ENCODE results near the gene FBXW7. TPM values are rescaled to one million over a fixed set of nuclear protein-coding genes. Genes with fewer than 3 reads are reported as not detected.

FBXW7 gene
- total and polyA plus RNA-seq, 4 experiments from 2014 or later = 36.2 to 148 (median 92.9) TPM

- H3K4me1 Mint-ChIP-seq = peaks cover 25 to 46% (median 33%) of the 10 kb centered on the region in 4 donors
- Histone ChIP-seq H3K27me3 (ENCODE audit: insufficient read depth, low read length) (no peaks in the 10 kb centered on the region), H3K36me3 (ENCODE audit: insufficient read depth, low read length) (no peaks in the 10 kb centered on the region), H3K27ac (ENCODE audit: low read depth, low read length) (no peak overlapping the region), H3K4me1 (ENCODE audit: insufficient read depth, low read length) (no peaks in the 10 kb centered on the region), H3K4me3 (ENCODE audit: low read length in 2 of 2) (no peak overlapping the region), H3K9me3 (ENCODE audit: control insufficient read depth in 1 of 2, low read length in 2 of 2) (no peaks in the 10 kb centered on the region)
- peaks cover 10 to 26% of the 10 kb centered on the region in 2 donors for H3K36me3 Mint-ChIP-seq
- intact Hi-C loops (cut with micrococcal nuclease) = no loop called here
- H3K27ac Mint-ChIP-seq = no peak overlapping the region
- ChIA-PET POLR2A (ENCODE audit: partially characterized antibody) (no interaction called here), CTCF (ENCODE audit: partially characterized antibody) (no interaction called here)
- no peak for DNase-seq
- H3K9me3 Mint-ChIP-seq = peaks cover 0 to 4% (median 0%) of the 10 kb centered on the region in 8 donors
- H3K27me3 Mint-ChIP-seq = no peaks in the 10 kb centered on the region
- H3K4me3 Mint-ChIP-seq = no peak overlapping the region
These were observed 101.9 kb downstream of the FBXW7 start for GRCh38 chr4:152434011-152434410.

GRCh38 chr4:152431784-152432183 lies 104.1 kb downstream of the FBXW7 start:
- Mint-ChIP-seq H3K27me3 (no peaks in the 10 kb centered on the region), H3K27ac (no peak overlapping the region), H3K4me3 (no peak overlapping the region), H3K4me1 (peaks cover 24 to 36% (median 30%) of the 10 kb centered on the region in 4 donors), H3K9me3 (no peaks in the 10 kb centered on the region), H3K36me3 (peaks cover 13 to 18% of the 10 kb centered on the region in 2 donors)
- Histone ChIP-seq H3K36me3 (ENCODE audit: insufficient read depth, low read length) (no peaks in the 10 kb centered on the region), H3K9me3 (ENCODE audit: control insufficient read depth in 1 of 2, low read length in 2 of 2) (no peaks in the 10 kb centered on the region), H3K4me1 (ENCODE audit: insufficient read depth, low read length) (no peaks in the 10 kb centered on the region), H3K27ac (ENCODE audit: low read depth, low read length) (no peak overlapping the region), H3K4me3 (ENCODE audit: low read length in 2 of 2) (no peak overlapping the region), H3K27me3 (ENCODE audit: insufficient read depth, low read length) (no peaks in the 10 kb centered on the region)
- intact Hi-C loops (cut with micrococcal nuclease) = no loop called here
- POLR2A ChIA-PET (ENCODE audit: partially characterized antibody) = interaction anchor here (0.6 kb wide), 1 partner anchor 247 kb away, joined by 3 read pairs; no protein-coding TSS in a partner anchor
- DNase-seq = no peak
- CTCF ChIA-PET (ENCODE audit: partially characterized antibody) = no interaction called here

GRCh38 chr4:152431291-152431690 lies 104.6 kb downstream of the FBXW7 start:
- Mint-ChIP-seq H3K27me3 (no peaks in the 10 kb centered on the region), H3K27ac (peak overlapping the region in 3 of 7 donors; percentile 11 to 30 (median 13))

GRCh38 chr4:152430507-152430906 lies 105.4 kb downstream of the FBXW7 start:
- ChIA-PET CTCF (ENCODE audit: partially characterized antibody) (no interaction called here), POLR2A (ENCODE audit: partially characterized antibody) (no interaction called here)
- no peaks in the 10 kb centered on the region for H3K9me3 Mint-ChIP-seq
- no peak overlapping the region for H3K4me3 Mint-ChIP-seq
- Histone ChIP-seq H3K4me3 (ENCODE audit: low read length in 2 of 2) (no peak overlapping the region), H3K36me3 (ENCODE audit: insufficient read depth, low read length) (no peaks in the 10 kb centered on the region), H3K9me3 (ENCODE audit: control insufficient read depth in 1 of 2, low read length in 2 of 2) (no peaks in the 10 kb centered on the region), H3K27ac (ENCODE audit: low read depth, low read length) (no peak overlapping the region), H3K4me1 (ENCODE audit: insufficient read depth, low read length) (no peaks in the 10 kb centered on the region), H3K27me3 (ENCODE audit: insufficient read depth, low read length) (no peaks in the 10 kb centered on the region)
- H3K27me3 Mint-ChIP-seq = no peaks in the 10 kb centered on the region
- peaks cover 15 to 23% of the 10 kb centered on the region in 2 donors for H3K36me3 Mint-ChIP-seq
- no peak for DNase-seq
- intact Hi-C loops (cut with micrococcal nuclease) = no loop called here
- peaks cover 21 to 38% (median 31%) of the 10 kb centered on the region in 4 donors for H3K4me1 Mint-ChIP-seq
- peak overlapping the region in 1 of 7 donors; percentile 63 for H3K27ac Mint-ChIP-seq

More at GRCh38 chr4:152431291-152431690, 104.6 kb downstream of the FBXW7 start:
- Histone ChIP-seq H3K36me3 (ENCODE audit: insufficient read depth, low read length) (no peaks in the 10 kb centered on the region), H3K4me1 (ENCODE audit: insufficient read depth, low read length) (no peaks in the 10 kb centered on the region), H3K27me3 (ENCODE audit: insufficient read depth, low read length) (no peaks in the 10 kb centered on the region), H3K9me3 (ENCODE audit: control insufficient read depth in 1 of 2, low read length in 2 of 2) (no peaks in the 10 kb centered on the region), H3K27ac (ENCODE audit: low read depth, low read length) (no peak overlapping the region), H3K4me3 (ENCODE audit: low read length in 2 of 2) (no peak overlapping the region)
- Mint-ChIP-seq H3K4me3 (no peak overlapping the region), H3K9me3 (no peaks in the 10 kb centered on the region), H3K4me1 (peaks cover 24 to 38% (median 30%) of the 10 kb centered on the region in 4 donors), H3K36me3 (peaks cover 13 to 19% of the 10 kb centered on the region in 2 donors)
- DNase-seq = no peak
- intact Hi-C loops (cut with micrococcal nuclease) = no loop called here
- POLR2A ChIA-PET (ENCODE audit: partially characterized antibody) = interaction anchor here (0.6 kb wide), 1 partner anchor 248 kb away, joined by 3 read pairs; no protein-coding TSS in a partner anchor
- CTCF ChIA-PET (ENCODE audit: partially characterized antibody) = no interaction called here

- Histone ChIP-seq H3K36me3 (ENCODE audit: insufficient read depth, low read length) (no peaks in the 10 kb centered on the region), H3K27me3 (ENCODE audit: insufficient read depth, low read length) (no peaks in the 10 kb centered on the region), H3K27ac (ENCODE audit: low read depth, low read length) (no peak overlapping the region), H3K4me3 (ENCODE audit: low read length in 2 of 2) (no peak overlapping the region), H3K9me3 (ENCODE audit: control insufficient read depth in 1 of 2, low read length in 2 of 2) (no peaks in the 10 kb centered on the region), H3K4me1 (ENCODE audit: insufficient read depth, low read length) (no peaks in the 10 kb centered on the region)
- intact Hi-C loops (cut with micrococcal nuclease) = no loop called here
- Mint-ChIP-seq H3K4me3 (no peak overlapping the region), H3K27ac (no peak overlapping the region), H3K4me1 (peaks cover 28 to 41% (median 34%) of the 10 kb centered on the region in 4 donors), H3K9me3 (no peaks in the 10 kb centered on the region), H3K27me3 (no peaks in the 10 kb centered on the region), H3K36me3 (peaks cover 14 to 19% of the 10 kb centered on the region in 2 donors)
- CTCF ChIA-PET (ENCODE audit: partially characterized antibody) = interaction anchor here (1.1 kb wide), 1 partner anchor 9 kb away, joined by 3 read pairs; no protein-coding TSS in a partner anchor
- POLR2A ChIA-PET (ENCODE audit: partially characterized antibody) = interaction anchor here (1.2 kb wide), 1 partner anchor 11 kb away, joined by 3 read pairs; no protein-coding TSS in a partner anchor
- DNase-seq = no peak
These were observed 107.9 kb downstream of the FBXW7 start for GRCh38 chr4:152427981-152428380.

- H3K27ac Mint-ChIP-seq = peak overlapping the region in 1 of 7 donors; percentile 5
These were observed 110.9 kb downstream of the FBXW7 start for GRCh38 chr4:152424977-152425376.

GRCh38 chr4:152424396-152424795 lies 111.5 kb downstream of the FBXW7 start:
- H3K9me3 Mint-ChIP-seq = no peaks in the 10 kb centered on the region
- DNase-seq = no peak
- no peaks in the 10 kb centered on the region for H3K9me3 ChIP-seq (ENCODE audit: control insufficient read depth in 1 of 2, low read length in 2 of 2)
- peaks cover 20% of the 10 kb centered on the region for H3K4me1 ChIP-seq (ENCODE audit: insufficient read depth, low read length)
- intact Hi-C loops (cut with micrococcal nuclease) = no loop called here
- no peaks in the 10 kb centered on the region for H3K27me3 ChIP-seq (ENCODE audit: insufficient read depth, low read length)
- CTCF ChIA-PET (ENCODE audit: partially characterized antibody) = interaction anchor here (0.9 to 2.9 kb wide), 2 partner anchors 17 to 30 kb away, joined by 3 to 7 read pairs; no protein-coding TSS in a partner anchor
- H3K36me3 Mint-ChIP-seq = peaks cover 11 to 16% of the 10 kb centered on the region in 2 donors
- H3K4me1 Mint-ChIP-seq = peaks cover 31 to 54% (median 48%) of the 10 kb centered on the region in 4 donors
- POLR2A ChIA-PET (ENCODE audit: partially characterized antibody) = no interaction called here
- no peaks in the 10 kb centered on the region for H3K36me3 ChIP-seq (ENCODE audit: insufficient read depth, low read length)
- H3K27me3 Mint-ChIP-seq = no peaks in the 10 kb centered on the region
- H3K4me3 Mint-ChIP-seq = no peak overlapping the region
- no peak overlapping the region for H3K4me3 ChIP-seq (ENCODE audit: low read length in 2 of 2)
- no peak overlapping the region for H3K27ac Mint-ChIP-seq
- no peak overlapping the region for H3K27ac ChIP-seq (ENCODE audit: low read depth, low read length)

More at GRCh38 chr4:152424977-152425376, 110.9 kb downstream of the FBXW7 start:
- ChIA-PET POLR2A (ENCODE audit: partially characterized antibody) (no interaction called here), CTCF (ENCODE audit: partially characterized antibody) (interaction anchor here (0.9 to 2.9 kb wide), 3 partner anchors 16 to 30 kb away, joined by 3 to 13 read pairs (median 7); no protein-coding TSS in a partner anchor)
- Mint-ChIP-seq H3K9me3 (no peaks in the 10 kb centered on the region), H3K4me3 (no peak overlapping the region), H3K27me3 (no peaks in the 10 kb centered on the region), H3K4me1 (peaks cover 30 to 53% (median 43%) of the 10 kb centered on the region in 4 donors), H3K36me3 (peaks cover 11 to 19% of the 10 kb centered on the region in 2 donors)
- no peaks in the 10 kb centered on the region for H3K36me3 ChIP-seq (ENCODE audit: insufficient read depth, low read length)
- peaks cover 14% of the 10 kb centered on the region for H3K4me1 ChIP-seq (ENCODE audit: insufficient read depth, low read length)
- intact Hi-C loops (cut with micrococcal nuclease) = no loop called here
- no peaks in the 10 kb centered on the region for H3K27me3 ChIP-seq (ENCODE audit: insufficient read depth, low read length)
- H3K9me3 ChIP-seq (ENCODE audit: control insufficient read depth in 1 of 2, low read length in 2 of 2) = no peaks in the 10 kb centered on the region
- no peak overlapping the region for H3K27ac ChIP-seq (ENCODE audit: low read depth, low read length)
- no peak overlapping the region for H3K4me3 ChIP-seq (ENCODE audit: low read length in 2 of 2)
- DNase-seq = no peak

Data from CD4-positive, alpha-beta memory T cell (primary cell).